C4-2B (cell line): Measurements from ENCODE around the gene MEOX1.

Experiments used
- ZFX ChIP-seq: fragments of 450-650 bp; IDR thresholded peaks from 2 replicates; pipeline ENCODE4 v1.6.1; 2017
- TF ChIP-seq, protein P1 (sequence below): fragments of 450-650 bp; conservative IDR thresholded peaks from 2 replicates; pipeline ENCODE4 v1.5.1; 2017; ENCODE audit warnings: mild to moderate bottlenecking

DNA sequence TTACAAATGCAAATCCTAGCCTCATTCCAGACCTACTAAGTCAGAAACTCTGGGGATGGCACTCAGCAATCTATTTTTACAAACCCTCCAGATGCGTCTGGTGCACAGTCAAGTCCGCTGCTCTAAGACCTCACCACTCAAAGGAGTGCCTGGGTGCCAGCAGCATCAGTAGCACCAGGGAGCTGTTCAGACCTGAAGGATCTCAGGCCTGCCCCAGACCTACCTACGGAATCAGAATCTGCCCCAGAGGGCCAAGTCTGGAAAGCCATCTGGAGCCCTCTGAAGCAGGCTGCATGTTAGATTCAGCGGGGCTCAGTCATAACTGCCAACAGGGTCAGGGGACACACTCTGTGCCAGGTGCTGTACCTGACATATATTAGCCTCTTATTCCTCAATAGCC, 17.6 kb downstream of the MEOX1 start:
- TF ChIP-seq, protein P1, sequence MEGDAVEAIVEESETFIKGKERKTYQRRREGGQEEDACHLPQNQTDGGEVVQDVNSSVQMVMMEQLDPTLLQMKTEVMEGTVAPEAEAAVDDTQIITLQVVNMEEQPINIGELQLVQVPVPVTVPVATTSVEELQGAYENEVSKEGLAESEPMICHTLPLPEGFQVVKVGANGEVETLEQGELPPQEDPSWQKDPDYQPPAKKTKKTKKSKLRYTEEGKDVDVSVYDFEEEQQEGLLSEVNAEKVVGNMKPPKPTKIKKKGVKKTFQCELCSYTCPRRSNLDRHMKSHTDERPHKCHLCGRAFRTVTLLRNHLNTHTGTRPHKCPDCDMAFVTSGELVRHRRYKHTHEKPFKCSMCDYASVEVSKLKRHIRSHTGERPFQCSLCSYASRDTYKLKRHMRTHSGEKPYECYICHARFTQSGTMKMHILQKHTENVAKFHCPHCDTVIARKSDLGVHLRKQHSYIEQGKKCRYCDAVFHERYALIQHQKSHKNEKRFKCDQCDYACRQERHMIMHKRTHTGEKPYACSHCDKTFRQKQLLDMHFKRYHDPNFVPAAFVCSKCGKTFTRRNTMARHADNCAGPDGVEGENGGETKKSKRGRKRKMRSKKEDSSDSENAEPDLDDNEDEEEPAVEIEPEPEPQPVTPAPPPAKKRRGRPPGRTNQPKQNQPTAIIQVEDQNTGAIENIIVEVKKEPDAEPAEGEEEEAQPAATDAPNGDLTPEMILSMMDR: no peak
- no peak for TF ChIP-seq ZFX
